Iris pigment epithelial cell (primary cell): ENCODE results near the gene GPR39.

Experiments
- DNase-seq: peaks from one replicate; pipeline ENCODE4 v3.0.0-alpha.2; 2011; ENCODE audit warnings: low read depth

GPR39 gene

DNA sequence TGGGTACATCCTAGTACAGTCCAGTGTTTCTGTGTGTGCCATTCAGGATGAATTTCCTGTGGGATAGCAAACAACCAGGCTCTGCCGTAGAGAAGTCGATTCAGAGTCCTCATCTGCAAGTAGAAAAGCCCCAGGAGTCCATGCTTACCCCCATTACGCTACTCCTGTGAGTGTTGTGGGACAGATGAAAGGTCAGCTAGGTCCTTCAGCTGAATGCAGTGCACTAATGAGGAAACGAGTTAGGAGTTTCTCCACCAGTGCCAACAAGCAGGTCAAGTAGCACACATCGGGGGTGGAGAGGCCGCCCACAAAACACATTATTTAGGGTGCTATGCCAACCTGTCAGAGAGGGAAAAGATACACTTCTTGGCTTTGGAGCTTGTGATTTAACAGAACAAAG, 2.5 kb upstream of the GPR39 start:
- DNase-seq: no peak

DNA sequence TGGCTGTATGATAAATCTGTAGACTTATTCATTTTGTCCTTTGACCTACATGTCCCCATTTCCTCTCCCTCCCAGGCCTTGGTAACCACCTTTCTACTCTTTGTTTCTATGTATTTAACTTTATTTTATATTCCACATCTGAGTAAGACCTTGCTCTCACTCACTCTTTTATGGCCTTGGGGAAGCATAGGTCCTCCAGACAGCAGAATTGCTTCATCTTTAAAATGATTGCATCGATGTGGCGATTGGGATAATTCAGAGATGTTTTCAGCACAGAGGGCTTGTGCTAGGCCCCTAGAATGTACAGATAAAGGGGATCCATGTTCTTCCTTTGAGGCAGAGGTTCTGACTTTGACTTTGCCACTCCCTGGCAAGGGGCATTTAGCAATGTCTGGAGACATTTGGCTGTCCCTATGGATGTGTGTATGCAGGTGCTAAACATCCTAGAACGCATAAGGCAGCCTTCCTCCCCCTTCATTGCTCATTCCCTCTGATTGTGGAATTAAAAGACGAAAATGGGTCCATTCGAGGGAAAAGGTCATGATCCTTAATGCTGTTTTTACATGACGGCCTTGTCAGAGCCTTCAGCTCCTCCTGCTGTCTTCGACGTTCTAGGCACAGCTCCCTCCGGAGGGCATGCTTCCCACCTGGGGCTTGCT, 1.2 kb upstream of the GPR39 start:
- no peak for DNase-seq

DNA sequence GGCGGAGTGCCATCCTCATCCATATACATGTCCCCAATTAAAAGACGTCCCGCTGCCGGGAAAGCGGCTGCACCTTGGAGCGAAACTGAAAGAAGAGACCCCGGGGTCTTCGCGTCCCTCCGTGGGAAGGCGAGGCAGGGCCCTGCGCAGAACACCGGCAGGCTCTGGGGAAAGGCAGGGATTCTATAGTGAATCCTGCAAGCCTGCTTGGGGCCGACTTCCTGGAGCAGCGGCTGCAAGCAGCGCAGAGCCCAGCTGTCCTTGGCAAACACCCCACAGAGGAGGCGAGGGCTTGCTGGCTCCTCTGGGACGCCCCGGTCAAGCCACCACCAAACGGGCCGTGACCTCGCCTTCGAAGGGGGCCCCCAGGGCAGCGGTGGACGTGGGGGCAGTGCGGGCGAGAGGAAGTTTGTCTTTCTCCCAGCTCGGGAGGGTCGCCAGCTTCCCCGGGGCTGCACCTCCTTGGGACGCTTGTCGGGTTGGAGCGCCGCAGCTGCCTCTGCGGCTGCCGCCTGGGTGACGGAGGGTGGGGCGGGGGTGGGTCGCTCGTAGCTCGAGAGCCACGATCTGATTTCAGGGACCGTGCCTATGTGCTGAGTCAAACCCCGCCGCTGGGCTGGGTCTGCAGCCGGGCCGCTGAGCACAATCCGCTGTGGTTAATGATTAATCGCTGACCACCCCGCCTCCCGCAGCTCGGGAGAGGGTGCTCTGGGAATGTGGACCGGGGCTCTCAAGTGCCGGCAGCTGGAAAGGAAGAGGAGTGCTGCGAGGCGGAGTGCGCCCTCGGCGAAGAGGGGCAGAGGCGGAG, 486 bp upstream of the GPR39 start:
- DNase-seq: peak; percentile 98

DNA sequence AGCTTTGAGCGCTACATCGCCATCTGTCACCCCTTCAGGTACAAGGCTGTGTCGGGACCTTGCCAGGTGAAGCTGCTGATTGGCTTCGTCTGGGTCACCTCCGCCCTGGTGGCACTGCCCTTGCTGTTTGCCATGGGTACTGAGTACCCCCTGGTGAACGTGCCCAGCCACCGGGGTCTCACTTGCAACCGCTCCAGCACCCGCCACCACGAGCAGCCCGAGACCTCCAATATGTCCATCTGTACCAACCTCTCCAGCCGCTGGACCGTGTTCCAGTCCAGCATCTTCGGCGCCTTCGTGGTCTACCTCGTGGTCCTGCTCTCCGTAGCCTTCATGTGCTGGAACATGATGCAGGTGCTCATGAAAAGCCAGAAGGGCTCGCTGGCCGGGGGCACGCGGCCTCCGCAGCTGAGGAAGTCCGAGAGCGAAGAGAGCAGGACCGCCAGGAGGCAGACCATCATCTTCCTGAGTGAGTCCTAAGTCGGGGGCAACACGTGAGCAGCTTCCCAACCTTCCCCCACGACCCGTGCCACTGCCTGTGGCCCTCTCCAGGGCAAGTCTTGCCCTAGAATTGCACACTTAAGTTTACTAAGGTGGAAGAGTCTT, 928 bp downstream of the GPR39 start:
- no peak for DNase-seq

- DNase-seq: no peak
Measured at GRCh38 chr2:132419235-132419634, 2.6 kb downstream of the GPR39 start.

GRCh38 chr2:132419941-132420340, 3.3 kb downstream of the GPR39 start:
- no peak for DNase-seq

DNA sequence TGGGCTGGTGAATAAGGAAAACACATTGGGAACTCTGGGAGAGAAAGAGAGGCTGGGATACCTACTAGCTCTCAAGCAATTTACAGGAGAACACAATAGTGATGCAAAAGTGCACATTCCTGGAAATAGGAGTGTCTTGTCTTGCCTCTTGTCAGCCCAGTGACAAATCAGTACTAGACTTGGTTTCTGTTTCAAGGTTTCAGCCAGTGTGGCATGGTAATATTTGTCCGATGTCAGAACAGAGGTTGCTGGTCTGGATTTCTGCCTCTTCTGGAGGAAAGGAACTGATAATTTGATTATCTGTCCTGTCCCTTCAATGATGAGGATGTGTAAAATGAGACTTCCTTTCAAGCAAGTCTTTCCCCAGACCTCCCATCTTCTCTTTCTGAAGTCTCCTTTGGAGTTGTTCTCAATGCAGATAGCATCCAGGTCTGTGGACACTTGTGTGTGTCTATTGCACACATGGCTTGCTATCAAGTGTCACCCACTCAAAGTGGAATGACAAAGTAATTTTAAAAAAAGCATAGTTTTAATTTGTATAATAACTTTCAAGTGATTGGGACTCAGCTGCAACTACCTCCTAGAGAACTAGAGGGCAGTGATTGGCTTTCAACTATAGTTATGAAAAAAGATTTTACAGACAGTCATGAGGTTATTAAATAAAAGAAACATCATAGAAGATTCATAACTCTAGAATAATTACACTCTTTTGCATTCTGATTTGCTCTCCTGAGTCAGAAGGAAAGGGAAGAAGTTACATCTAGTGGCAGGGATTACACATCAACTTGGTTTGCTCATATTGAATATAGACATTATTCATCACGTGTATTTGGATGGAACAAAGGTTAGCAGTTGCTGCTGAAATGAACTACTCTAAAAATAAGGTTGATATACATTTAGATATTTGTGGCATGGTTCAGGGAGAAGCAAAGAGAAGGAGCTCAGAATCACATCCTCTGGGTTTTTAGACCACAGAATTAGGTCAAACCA, 4.5 kb downstream of the GPR39 start:
- no peak for DNase-seq

- DNase-seq: no peak
Measured at GRCh38 chr2:132422736-132423135, 6.1 kb downstream of the GPR39 start.

- peak; percentile 79 for DNase-seq
Measured at GRCh38 chr2:132424526-132425121, 8.0 kb downstream of the GPR39 start.

DNA sequence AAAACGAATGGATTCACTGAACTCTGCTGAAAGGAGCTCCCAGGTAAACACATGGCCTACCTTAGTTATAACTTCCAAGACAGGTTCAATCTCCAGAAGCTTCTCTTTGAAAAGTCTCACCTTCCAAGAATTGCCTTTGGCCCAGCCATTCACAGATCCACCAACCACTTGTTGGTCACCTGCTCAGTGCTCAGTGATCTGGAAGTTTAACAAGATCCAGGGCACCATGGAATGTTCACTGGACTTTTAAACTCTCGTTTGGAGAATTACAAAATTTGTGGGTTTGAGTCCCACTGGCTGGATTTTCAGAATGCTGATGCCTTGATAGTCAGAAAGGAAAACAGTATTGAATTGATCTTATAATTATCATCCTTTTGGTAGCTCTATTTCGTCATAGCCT, 9.4 kb downstream of the GPR39 start:
- no peak for DNase-seq

- DNase-seq: no peak
Measured at GRCh38 chr2:132426656-132427055, 10.1 kb downstream of the GPR39 start.

DNA sequence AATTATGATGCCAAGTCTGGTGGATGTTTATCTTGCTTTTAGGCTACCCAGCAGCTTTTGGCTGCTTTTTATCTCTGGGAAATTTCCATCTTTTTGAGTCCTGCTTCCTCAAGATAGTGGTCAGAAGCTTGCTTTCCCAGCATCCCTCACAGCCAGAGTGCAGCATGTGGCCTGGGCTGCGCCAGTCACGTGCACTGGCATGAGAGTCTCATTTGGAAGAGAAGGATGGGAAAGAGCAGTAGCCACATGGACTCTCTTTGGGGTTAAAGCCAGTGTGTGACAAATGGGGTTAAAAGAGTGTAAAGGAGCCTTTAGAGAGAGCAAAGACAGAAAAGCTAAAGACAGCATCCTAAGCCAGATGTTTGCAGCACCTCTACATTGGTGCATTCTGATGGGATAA, 12.7 kb downstream of the GPR39 start:
- DNase-seq: no peak

- DNase-seq: no peak
Measured at GRCh38 chr2:132429941-132430573, 13.5 kb downstream of the GPR39 start.

DNA sequence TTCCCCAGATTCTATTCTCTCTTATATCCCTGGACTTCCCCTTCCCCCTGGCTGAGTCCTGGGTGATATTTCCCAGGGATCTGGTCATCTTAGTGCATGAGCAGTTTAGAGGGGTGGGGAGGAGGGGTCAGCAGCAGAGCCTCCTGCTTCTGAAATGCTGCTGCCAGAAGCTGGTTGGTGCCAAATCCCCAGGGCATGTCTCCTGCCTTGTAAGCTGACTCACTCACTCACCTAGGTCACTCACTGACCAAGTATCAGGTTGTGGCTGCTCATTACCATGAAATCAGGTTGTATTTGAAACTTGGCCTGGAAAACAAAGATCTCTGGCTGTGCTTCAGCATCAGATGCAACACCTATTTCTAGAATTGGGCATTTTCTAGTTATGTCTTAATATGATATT, 14.3 kb downstream of the GPR39 start:
- no peak for DNase-seq

GRCh38 chr2:132437852-132438669, 21.5 kb downstream of the GPR39 start:
- DNase-seq: no peak

DNA sequence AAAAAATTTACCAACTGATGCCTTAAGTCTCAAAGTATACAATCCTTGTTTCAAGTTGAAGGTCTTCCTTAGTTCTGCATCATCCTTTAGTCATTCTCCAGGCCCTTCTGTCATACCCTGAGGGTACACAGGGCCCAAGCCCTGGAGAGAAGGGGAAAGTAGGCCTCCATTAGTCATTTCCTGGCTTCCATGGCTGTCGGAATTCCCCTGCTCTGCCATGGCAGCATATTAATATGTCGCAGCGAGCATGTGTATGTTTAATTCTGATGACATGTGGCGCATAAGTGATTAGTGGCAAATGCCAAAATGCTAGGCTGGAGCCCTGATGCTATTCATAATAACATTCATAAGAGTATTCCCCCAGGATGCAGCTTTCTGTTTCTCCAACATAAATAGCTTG, 22.1 kb downstream of the GPR39 start:
- peak; percentile 95 for DNase-seq

GRCh38 chr2:132439703-132440398, 23.2 kb downstream of the GPR39 start:
- peak; percentile 69 for DNase-seq

- peak; percentile 47 for DNase-seq
Measured at GRCh38 chr2:132441051-132441450, 24.4 kb downstream of the GPR39 start.

DNA sequence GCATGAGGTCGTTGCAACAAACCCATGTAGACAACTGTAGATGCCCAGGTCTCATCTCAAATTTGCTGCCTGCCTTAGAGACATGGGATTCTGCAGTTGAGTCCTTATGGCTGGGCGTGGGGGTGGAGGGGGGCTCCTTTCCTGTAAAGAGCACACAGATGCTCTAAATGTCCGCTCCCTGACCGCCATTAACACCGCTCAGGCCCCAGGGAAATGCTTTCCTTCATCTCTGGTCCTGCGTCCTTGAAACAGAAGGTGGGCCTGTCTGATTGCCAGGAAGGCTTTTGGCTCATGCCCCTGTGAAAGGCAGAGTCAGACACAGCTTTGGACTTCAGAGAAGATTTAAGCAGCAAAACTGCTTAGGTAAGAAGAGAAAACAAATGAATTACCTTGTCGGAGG, 25.7 kb downstream of the GPR39 start:
- no peak for DNase-seq

GRCh38 chr2:132443106-132443505, 26.5 kb downstream of the GPR39 start:
- no peak for DNase-seq
